ENCODE measurements around the gene DGKI. TPM values are rescaled to one million over a fixed set of nuclear protein-coding genes. Genes with fewer than 3 reads are reported as not detected.

Gene DGKI
- total and polyA plus RNA-seq, 2 of the 13 experiments (the other 11 are each of a cell fraction or from before 2014, with no cell fraction given) = 0.09 to 0.17 TPM

DNA sequence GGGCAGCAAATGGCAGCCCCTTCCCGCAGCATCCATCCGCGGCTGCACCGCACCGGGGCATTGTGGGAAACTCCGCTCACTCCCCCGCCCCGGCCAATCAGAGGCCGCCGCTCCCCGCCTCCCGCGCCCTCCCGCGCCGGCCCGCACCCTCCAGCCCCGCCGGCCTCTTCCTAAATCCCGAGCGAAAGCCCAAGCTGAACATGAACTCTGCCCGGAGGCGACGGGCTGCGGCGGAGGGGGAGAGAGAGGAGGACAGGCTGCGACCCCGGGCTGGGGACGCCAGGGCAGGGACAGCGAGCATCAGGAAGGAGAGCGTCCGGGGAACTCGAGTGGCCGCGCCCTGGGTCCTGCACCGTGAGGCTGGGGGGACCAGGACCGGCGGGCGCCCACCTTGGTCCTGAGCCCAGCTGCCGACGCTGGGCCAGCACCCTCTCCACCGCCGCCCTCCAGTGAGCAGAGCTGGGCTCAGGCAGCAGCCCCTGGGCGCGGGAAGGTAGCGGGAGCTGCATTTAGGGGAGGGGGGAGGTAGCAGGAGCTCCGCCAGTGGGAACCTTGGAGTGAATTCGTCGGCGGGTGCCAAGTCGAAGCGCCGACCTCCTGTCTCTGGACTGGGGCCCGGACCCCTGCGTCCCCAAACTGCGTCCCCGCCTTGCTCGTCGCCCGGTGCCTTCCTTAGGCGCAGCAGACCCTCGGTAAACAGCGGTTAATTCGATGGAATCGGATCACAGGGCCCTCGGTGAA is at the start of gene DGKI (continued):
- TF ChIP-seq, protein P1, sequence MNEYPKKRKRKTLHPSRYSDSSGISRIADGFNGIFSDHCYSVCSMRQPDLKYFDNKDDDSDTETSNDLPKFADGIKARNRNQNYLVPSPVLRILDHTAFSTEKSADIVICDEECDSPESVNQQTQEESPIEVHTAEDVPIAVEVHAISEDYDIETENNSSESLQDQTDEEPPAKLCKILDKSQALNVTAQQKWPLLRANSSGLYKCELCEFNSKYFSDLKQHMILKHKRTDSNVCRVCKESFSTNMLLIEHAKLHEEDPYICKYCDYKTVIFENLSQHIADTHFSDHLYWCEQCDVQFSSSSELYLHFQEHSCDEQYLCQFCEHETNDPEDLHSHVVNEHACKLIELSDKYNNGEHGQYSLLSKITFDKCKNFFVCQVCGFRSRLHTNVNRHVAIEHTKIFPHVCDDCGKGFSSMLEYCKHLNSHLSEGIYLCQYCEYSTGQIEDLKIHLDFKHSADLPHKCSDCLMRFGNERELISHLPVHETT (CRISPR knock-in tag; conservative IDR thresholded peaks at IDR 0.05) = no peak

DNA sequence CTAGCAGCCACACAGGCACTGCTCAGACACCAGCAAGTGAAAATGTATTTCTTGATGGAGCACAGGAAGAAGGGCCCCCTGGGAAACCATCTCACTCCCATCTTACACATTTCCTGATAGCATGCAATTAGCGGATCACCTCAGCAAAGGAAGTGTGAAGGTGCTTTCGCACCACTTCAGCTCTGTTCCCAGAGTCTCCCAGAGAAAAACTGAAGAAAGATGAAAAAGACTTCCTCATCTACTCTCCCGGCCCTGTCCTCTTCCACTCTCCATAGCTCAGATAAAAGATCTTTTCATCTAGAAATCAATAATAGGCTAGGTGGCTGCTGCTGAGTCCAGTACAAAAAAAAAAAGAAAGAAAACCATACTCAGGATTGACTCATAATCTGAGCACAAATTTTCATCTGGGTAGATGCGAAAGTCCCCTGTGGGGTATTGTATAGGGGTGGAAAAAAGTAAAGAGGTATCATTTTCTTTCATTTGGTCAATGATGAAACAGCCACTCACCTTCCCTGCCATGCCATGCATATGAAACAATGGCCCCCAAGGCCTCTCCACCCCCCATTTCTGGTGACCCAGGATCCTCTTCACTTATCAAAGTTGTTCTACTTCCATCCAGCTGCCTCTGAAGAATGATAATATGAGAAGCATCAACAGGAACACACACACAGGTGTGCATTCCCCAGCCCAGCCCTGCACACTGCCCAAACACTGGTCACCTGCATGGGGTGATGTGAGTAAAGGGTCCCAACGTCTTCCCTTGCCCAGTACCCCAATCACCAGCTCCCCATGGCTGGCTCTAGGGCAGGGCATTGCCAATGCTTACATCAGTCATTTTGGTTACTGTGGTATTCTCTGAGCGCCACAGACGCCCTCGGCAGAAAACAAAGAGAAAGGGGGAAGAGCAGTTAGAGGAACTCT is 48.8 kb upstream of the DGKI start:
- 84% methylated on average over 8 of the region's 8 CpGs for WGBS (ENCODE audit: low lambda C conversion rate)
- H4K20me1 ChIP-seq (ENCODE audit: insufficient read depth, low read length) = no peaks in the 10 kb centered on the region
- intact Hi-C loops (cut with micrococcal nuclease; ENCODE audit: unreplicated experiment) = loop anchor here (10.0 kb wide), 1 partner anchor 839 kb away; no protein-coding TSS in a partner anchor
- FAIRE-seq = no peak
- no peak for ATAC-seq
- no peaks in the 10 kb centered on the region for H3K27me3 ChIP-seq (ENCODE audit: control insufficient read depth in 1 of 2, insufficient read depth in 2 of 2, low read length in 2 of 2)
- no peak overlapping the region for H3K4me2 ChIP-seq (ENCODE audit: low read depth, low read length)
- H3K4me3 ChIP-seq (replicated peaks in 1 of 3; ENCODE audit: insufficient read depth in 1 of 3, low read depth in 2 of 3, low read length in 3 of 3) = no peak overlapping the region
- no peak overlapping the region for H3K9ac ChIP-seq (ENCODE audit: insufficient read depth, low read depth, low read length)
- BruUV-seq (replicated peaks) = no TSS peak
- peaks cover 10 to 69% of the 10 kb centered on the region in 2 experiments for H3K36me3 ChIP-seq (replicated peaks in 1 of 2; ENCODE audit: control insufficient read depth in 1 of 2, insufficient read depth in 2 of 2, low read length in 2 of 2)
- H3K27ac ChIP-seq (ENCODE audit: extremely low read length, insufficient read depth, low read length) = no peak overlapping the region
- H3K9me3 ChIP-seq (ENCODE audit: low read length) = no peaks in the 10 kb centered on the region
- no peak for DNase-seq (ENCODE audit: low spot score)
- CTCF ChIA-PET (ENCODE audit: low intra/inter-chr PET ratio, low total read pairs) = no interaction called here
- in situ Hi-C loops (cut with HindIII; ENCODE audit: extremely low pct_ligation_motif_present, low pct_unique_long_range_greater_than_20kb) = loop anchor here (5.0 kb wide), 1 partner anchor 238 kb away; no protein-coding TSS in a partner anchor
- TF ChIP-seq ZNF577 (CRISPR knock-in tag; IDR thresholded peaks at IDR 0.05; ENCODE audit: borderline replicate concordance, low read depth) (no peak), MAZ (IDR thresholded peaks at IDR 0.05; ENCODE audit: borderline replicate concordance, low read depth, low read length) (no peak), MAZ (CRISPR knock-in tag; IDR thresholded peaks at IDR 0.05; ENCODE audit: low read depth) (no peak), RBM22 (optimal IDR thresholded peaks at IDR 0.05; ENCODE audit: low read length) (peak; percentile 57), RFXAP (CRISPR knock-in tag; IDR thresholded peaks at IDR 0.05; ENCODE audit: borderline replicate concordance) (no peak)
- TF ChIP-seq, protein P2, sequence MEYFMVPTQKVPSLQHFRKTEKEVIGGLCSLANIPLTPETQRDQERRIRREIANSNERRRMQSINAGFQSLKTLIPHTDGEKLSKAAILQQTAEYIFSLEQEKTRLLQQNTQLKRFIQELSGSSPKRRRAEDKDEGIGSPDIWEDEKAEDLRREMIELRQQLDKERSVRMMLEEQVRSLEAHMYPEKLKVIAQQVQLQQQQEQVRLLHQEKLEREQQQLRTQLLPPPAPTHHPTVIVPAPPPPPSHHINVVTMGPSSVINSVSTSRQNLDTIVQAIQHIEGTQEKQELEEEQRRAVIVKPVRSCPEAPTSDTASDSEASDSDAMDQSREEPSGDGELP (IDR thresholded peaks at IDR 0.05; ENCODE audit: borderline replicate concordance, low read depth) = no peak
- TF ChIP-seq, protein P3, sequence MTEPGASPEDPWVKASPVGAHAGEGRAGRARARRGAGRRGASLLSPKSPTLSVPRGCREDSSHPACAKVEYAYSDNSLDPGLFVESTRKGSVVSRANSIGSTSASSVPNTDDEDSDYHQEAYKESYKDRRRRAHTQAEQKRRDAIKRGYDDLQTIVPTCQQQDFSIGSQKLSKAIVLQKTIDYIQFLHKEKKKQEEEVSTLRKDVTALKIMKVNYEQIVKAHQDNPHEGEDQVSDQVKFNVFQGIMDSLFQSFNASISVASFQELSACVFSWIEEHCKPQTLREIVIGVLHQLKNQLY (CRISPR knock-in tag; IDR thresholded peaks at IDR 0.05) = no peak
- H2AFZ ChIP-seq (ENCODE audit: low read length) = no peak overlapping the region
- H3K79me2 ChIP-seq (ENCODE audit: insufficient read depth, low read length) = peaks cover 2% of the 10 kb centered on the region
- POLR2A ChIA-PET = no interaction called here
- H3K4me1 ChIP-seq (ENCODE audit: insufficient read depth, low read length) = peaks cover 73% of the 10 kb centered on the region
